DMS 273 treated with DMSO at 0.1 percent for 48 hours (cell line): ENCODE measurements around the gene ITLN2.
"Not testable (repeated sequence)": the region's sequence is repeated elsewhere in the genome, so short reads cannot be mapped to it uniquely, and the experiment has no call there.

ENCODE experiments used
- DNase-seq: peaks from one replicate; lab custom pipeline; 2025; lab: John Stamatoyannopoulos, UW

Gene ITLN2

GRCh38 chr1:160904783-160905616 is 49.6 kb downstream of the ITLN2 start:
- no peak for DNase-seq

- not testable (repeated sequence) for DNase-seq
Measured at GRCh38 chr1:160902251-160902650, 52.4 kb downstream of the ITLN2 start.

GRCh38 chr1:160901768-160902167 is 52.8 kb downstream of the ITLN2 start:
- no peak for DNase-seq

- not testable (repeated sequence) for DNase-seq
Measured at GRCh38 chr1:160900683-160901082, 53.9 kb downstream of the ITLN2 start.
